Keratinocyte (primary cell): Measurements from ENCODE around the gene TDRD10.

Source experiments
- EZH2 ChIP-seq: IDR thresholded peaks from one replicate; pipeline ENCODE4 v1.6.1; 2012; ENCODE audit warnings: inconsistent platforms, mild to moderate bottlenecking, low read length, moderate library complexity
- TF ChIP-seq, protein P1 (sequence below), 3 experiments: IDR thresholded peaks in 1 of 3; conservative IDR thresholded peaks in 1 of 3; optimal IDR thresholded peaks in 1 of 3; 2 replicates in 2 of 3; 3 replicates in 1 of 3; pipeline versions ENCODE3 to v1.5.1; 2011; ENCODE audit warnings: low read length in 3 of 3, mild to moderate bottlenecking in 3 of 3, moderate library complexity in 2 of 3, control low read depth in 1 of 3, inconsistent platforms in 1 of 3; ENCODE audit not compliant: insufficient read depth in 2 of 3; ENCODE audit errors: extremely low read depth in 1 of 3

DNA sequence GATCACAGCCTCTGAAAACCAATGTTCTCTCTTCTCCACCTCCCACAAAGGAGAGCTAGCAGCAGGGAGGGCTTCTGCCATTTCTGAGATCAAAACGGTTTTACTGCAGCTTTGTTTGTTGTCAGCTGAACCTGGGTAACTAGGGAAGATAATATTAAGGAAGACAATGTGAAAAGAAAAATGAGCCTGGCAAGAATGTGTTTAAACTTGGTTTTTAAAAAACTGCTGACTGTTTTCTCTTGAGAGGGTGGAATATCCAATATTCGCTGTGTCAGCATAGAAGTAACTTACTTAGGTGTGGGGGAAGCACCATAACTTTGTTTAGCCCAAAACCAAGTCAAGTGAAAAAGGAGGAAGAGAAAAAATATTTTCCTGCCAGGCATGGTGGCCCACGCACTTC is 35.8 kb upstream of the TDRD10 start:
- TF ChIP-seq, protein P1, sequence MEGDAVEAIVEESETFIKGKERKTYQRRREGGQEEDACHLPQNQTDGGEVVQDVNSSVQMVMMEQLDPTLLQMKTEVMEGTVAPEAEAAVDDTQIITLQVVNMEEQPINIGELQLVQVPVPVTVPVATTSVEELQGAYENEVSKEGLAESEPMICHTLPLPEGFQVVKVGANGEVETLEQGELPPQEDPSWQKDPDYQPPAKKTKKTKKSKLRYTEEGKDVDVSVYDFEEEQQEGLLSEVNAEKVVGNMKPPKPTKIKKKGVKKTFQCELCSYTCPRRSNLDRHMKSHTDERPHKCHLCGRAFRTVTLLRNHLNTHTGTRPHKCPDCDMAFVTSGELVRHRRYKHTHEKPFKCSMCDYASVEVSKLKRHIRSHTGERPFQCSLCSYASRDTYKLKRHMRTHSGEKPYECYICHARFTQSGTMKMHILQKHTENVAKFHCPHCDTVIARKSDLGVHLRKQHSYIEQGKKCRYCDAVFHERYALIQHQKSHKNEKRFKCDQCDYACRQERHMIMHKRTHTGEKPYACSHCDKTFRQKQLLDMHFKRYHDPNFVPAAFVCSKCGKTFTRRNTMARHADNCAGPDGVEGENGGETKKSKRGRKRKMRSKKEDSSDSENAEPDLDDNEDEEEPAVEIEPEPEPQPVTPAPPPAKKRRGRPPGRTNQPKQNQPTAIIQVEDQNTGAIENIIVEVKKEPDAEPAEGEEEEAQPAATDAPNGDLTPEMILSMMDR (optimal IDR thresholded peaks at IDR 0.05 in 1 of 3, IDR thresholded peaks at IDR 0.05 in 1 of 3, conservative IDR thresholded peaks at IDR 0.05 in 1 of 3; ENCODE audit: extremely low read depth in 1 of 3, insufficient read depth in 2 of 3, low read length in 3 of 3), result no peak
- TF ChIP-seq EZH2, result no peak
